ENCODE results near the gene GGN. TPM values are rescaled to one million over a fixed set of nuclear protein-coding genes. Genes with fewer than 3 reads are reported as not detected.

The GGN gene
- total RNA-seq: 0.59 and 2.5 TPM in 2 replicates

DNA sequence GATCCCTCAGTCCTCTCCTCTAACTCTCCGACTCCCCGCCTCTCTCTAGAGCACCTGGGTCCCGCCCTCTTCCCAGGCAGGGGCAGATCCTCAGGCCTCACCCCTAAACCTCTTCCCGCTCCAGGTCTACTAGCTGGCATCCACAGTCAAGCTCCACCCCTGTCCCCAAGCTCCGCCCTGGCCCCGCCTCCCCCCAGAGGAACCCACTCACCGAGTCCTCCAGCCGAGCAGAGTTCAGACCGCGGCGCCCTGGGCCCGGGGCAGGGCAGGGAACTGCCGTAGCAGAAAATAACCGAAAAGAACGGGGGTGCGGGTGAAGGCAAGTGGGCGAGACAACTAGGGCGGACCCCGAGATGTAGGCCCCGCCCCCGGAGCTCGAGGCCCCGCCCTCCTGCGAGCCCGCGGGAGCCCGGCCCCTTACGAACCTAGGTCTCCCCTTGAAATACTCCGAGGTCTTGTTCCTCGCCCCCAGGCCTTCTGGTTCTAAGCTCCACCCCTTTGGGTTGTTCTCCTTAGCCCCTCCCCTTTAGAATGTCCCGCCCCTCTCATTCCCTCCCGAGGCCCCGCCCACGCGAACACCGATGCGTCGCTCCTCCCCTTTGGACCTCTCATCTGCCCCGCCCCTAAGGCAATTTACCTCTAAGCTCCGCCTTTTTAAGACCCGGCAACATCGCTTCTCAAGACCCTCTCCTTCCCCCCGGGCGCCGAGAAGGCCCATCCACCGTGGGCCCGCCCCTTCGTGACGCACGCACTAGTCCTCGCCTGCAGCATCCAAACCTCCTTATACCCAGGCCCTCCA lies at the start of gene GGN:
GGN (minus strand) TSS at position 485 of the 799 bp plus-strand sequence. CDS start 773 bp downstream, outside the sequence.

DNA sequence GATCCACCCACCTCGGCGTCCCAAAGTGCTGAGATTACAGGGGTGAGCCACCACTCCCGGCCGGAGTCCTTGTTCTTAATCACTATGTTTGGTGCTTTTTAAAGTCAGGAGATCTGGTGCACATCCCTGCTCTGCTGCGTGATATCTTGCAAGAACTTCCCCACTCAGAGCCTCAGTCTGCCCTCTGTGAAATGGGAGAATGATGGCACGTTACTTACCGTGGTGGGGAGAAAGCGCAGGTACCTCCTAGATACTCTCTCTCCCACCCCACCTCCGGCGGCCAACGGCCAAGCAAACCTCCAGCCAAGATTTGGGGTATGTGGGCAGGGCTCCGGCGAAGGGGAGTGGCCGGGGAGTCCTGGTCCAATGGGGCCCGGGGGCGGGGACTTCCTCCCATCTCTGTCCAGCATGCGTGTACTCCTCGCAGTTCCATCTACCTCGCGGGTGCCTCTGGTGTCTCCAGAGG lies 45.5 kb upstream of the GGN start, which contains the start of gene RYR1:
RYR1 (plus strand) TSS at position 424 of the 466 bp plus-strand sequence. CDS start 139 bp downstream, outside the sequence.

GRCh38 chr19:38425810-38426466 lies 38.1 kb upstream of the GGN start, which contains the start of gene RASGRP4:
Gene RASGRP4 (minus strand): TSS chr19:38426219. CDS start chr19:38426091, 128 bp downstream.

DNA sequence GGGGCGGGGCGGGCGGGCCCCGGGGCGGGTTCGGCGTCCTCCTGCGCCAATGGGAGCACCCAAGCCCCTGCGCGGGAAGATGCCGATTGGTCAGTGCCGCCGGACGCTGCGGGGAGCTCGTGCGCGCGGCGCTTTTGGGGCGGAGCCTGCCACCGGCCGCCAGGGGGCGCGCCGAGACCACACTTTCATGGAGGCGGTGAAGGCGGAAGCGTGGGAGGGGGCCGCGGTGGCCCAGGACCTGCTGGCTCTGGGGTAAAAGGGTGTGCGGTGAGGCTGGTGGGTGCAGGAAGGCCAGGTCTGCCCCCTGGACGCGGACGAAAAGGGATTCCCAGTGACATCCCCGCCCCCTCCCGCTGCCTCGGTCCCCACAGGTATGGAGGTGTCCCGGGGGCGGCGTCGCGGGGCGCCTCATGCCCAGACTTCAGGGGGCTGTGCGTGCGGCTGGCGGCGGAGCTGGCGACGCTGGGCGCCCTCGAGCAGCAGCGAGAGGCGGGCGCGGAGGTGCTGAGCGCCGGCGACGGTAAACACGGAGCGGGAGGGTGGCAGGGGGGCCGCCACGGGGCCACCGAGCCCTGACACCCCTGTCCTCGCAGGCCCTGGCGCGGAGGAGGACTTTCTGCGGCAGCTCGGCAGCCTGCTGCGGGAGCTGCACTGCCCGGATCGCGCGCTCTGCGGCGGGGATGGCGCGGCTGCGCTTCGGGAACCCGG lies 15.3 kb upstream of the GGN start, which contains the start of gene FAM98C:
FAM98C (plus strand) TSS at position 127 of the 708 bp plus-strand sequence; CDS start at position 188, 61 bp downstream.

DNA sequence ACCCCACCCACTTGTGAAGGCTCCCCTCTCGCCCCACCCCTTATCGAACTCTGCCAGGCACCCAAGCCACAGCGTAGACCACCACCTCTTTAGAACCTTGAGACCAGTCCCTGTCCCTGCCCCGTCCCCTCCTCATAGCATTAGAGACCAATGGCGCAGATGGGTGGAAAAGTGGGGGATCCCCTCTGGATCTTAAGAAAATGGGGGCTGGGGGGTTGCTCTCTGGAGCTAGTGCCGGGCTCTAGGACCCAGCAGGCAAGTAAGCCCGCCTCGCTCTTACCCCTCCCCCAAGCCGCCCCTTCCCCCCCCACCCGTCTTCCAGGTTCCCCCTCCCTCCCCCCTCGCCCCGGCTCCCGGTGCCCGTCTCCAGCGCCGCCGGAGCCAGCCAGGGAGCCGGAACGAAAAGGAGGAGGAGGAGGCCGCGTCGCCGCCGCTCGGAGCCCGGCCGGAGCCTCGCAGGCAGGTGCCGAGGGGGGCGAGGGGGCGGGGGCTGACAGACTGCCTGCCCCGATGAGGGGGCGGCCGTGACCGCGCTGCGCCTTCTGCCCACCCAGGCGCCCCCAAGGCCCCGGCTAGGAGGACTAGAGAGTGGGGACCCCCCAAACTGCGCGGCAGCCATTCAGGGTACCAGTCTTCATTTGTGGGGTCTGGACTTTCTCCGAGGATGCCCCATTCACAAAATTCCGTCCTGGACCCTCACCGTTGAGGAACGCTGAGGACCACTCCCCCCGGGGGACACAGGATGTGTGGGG lies 691 bp upstream of the GGN start, which contains the start of gene SPRED3:
SPRED3 (plus strand) TSS at position 349 of the 752 bp plus-strand sequence. CDS start 1,606 bp downstream, outside the sequence.

DNA sequence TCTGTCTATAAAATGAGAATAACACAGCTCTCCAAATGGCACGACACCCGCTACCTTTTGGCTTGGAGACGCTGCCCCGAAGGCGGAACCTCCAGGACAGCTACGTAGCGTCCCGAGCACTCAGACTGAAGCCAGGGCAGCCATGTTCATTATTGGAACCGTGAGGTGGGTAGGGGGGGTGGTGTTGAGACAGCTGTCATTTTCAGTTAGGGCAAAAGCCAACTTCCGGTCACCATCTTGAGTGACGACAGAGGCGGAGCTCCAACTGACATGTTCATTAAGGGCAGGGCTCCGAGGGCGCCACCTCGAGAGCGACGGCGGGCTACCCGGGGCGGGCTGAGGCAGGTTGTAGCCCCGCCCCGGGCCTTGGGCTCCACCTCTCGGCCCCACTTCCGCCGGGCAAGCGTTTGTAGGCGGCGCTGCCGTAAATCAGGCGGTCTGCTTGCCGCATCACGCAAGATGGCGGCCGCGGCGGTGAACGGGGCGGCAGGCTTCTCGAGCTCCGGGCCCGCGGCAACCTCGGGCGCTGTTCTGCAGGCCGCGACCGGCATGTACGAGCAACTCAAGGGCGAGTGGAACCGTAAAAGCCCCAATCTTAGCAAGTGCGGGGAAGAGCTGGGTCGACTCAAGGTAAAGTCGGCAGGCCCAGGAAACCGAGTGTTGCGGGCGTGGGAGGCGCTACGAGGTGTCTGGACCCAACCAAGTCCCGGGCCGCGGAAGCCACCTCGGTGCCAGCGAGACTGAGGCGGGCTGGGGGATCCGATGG lies 13.3 kb downstream of the GGN start, which contains the start of gene PSMD8:
PSMD8 (plus strand) TSS at position 240 of the 766 bp plus-strand sequence; CDS start at position 271, 31 bp downstream.

Other genes starting within 250 kb of the GGN start
- gene DPF1, start 163.8 kb downstream of the GGN start, total RNA-seq: 3.5 and 3.6 TPM in 2 replicates
- 6.7 and 7.6 TPM in 2 replicates for gene PPP1R14A, start 131.7 kb downstream of the GGN start, total RNA-seq
- gene SPINT2, start 123.5 kb downstream of the GGN start, total RNA-seq: 3.3 and 4.2 TPM in 2 replicates
- 8.7 and 21.1 TPM in 2 replicates for gene C19orf33, start 83.8 kb downstream of the GGN start, total RNA-seq
- gene YIF1B, start 72.1 kb downstream of the GGN start, total RNA-seq: 126 TPM in 2 replicates
- gene KCNK6, start 68.2 kb downstream of the GGN start, total RNA-seq: 3.2 and 3.4 TPM in 2 replicates
- 0.17 TPM in 1 of 2 replicates, not detected in the other for gene CATSPERG, start 52.2 kb downstream of the GGN start, total RNA-seq
- gene PSMD8, start 13.5 kb downstream of the GGN start, total RNA-seq: 414 and 429 TPM in 2 replicates
- 0.84 and 1.5 TPM in 2 replicates for gene SPRED3, start 663 bp upstream of the GGN start, total RNA-seq
- gene FAM98C, start 15.1 kb upstream of the GGN start, total RNA-seq: 12.8 and 17.3 TPM in 2 replicates
- gene RASGRP4, start 38.2 kb upstream of the GGN start, total RNA-seq: not detected in 2 replicates
- gene RYR1, start 45.7 kb upstream of the GGN start, total RNA-seq: under 0.01 TPM in 1 of 2 replicates, not detected in the other
- gene MAP4K1, start 229.9 kb upstream of the GGN start, total RNA-seq: under 0.01 and 0.34 TPM in 2 replicates
- 664 and 711 TPM in 2 replicates for gene EIF3K, start 231.2 kb upstream of the GGN start, total RNA-seq

Data from bronchus fibroblast of lung (primary cell).